ENCODE results near the gene COL26A1. TPM values are rescaled to one million over a fixed set of nuclear protein-coding genes. Genes with fewer than 3 reads are reported as not detected.
A peak's percentile ranks its signal among the peaks of the same experiment; 100 is the strongest.
"Not testable (repeated sequence)": the region's sequence is repeated elsewhere in the genome, so short reads cannot be mapped to it uniquely, and the experiment has no call there.

Gene COL26A1
- total RNA-seq, 3 donors from 2014 or later, result not detected

DNA sequence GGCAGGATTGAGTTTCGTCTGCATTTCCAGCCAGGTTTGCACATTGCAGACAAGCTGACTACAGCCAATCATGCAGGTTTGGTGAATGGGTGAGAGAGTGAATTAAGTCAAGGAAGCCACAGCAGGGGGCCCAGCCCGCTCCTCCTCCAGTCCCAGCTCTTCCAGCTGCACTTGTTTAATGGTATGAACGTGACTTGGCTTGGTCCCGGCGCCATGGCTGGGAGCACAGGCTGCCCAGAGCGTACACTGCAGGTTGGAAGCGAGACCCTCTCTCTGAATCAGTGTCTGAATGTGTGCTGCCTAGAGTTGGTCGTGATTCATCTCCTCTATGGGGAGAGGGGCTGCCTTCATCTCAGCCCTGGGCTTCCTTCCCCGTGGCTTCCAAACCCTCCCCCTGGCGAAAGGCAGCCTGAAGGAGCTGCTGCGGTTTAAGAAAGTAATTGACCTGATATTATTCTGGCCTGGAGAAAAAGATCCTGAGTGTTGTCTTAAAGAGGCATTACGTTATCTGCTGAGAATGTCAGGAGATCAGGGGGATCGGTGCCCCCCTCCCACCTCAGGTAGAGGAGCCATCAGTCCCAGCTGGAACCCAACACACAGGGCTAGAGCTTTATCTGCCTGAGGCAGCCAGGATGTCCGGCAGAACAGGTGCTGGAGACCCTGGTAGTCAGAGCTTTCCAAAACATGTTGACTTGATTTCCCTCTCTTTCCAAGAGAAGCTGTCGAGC is 132.1 kb downstream of the COL26A1 start:
- Histone ChIP-seq H3K4me3 (no peak overlapping the region), H3K36me3 (ENCODE audit: low read depth) (no peaks in the 10 kb centered on the region), H3K9me3 (no peaks in the 10 kb centered on the region), H3K4me1 (ENCODE audit: low read depth) (no peaks in the 10 kb centered on the region)
- no peak for TF ChIP-seq CTCF (IDR thresholded peaks at IDR 0.05)
- ATAC-seq, result no peak
- intact Hi-C loops (cut with DNase I, micrococcal nuclease), result no loop called here
- no peak for DNase-seq

- ATAC-seq (no peak), DNase-seq (no peak)
- no peak for TF ChIP-seq CTCF (IDR thresholded peaks at IDR 0.05)
- H3K36me3 ChIP-seq (ENCODE audit: low read depth), result no peaks in the 10 kb centered on the region
- intact Hi-C loops (cut with DNase I, micrococcal nuclease), result no loop called here
- H3K4me3 ChIP-seq, result no peak overlapping the region
- H3K4me1 ChIP-seq (ENCODE audit: low read depth), result no peaks in the 10 kb centered on the region
- H3K9me3 ChIP-seq, result no peaks in the 10 kb centered on the region
These were observed 133.3 kb downstream of the COL26A1 start for GRCh38 chr7:101496017-101496416.

DNA sequence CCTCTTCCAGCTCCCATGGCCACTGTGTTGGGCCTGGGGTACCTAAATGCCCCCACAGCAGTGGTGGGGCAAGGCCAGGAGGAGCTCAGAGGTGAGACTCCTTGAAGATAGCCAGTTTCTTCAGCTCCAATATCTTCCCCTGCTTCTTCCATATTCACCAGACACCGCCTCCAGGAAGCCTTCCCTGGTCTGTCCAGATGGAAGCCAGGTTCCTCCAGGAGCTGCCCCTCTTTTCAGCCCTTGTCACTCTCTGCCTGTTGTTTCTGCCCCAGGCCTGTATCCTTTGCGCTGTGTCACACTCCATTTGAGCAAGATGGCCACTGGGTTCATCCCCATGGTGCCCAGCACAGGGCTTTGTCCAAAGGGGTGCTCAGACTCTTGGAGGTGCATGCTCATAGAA is 138.7 kb downstream of the COL26A1 start:
- ATAC-seq (no peak), DNase-seq (peak in 1 of 3 donors; percentile 7)
- H3K4me3 ChIP-seq, result no peak overlapping the region
- TF ChIP-seq CTCF (IDR thresholded peaks at IDR 0.05), result no peak
- H3K36me3 ChIP-seq (ENCODE audit: low read depth), result no peaks in the 10 kb centered on the region
- no peaks in the 10 kb centered on the region for H3K9me3 ChIP-seq
- H3K4me1 ChIP-seq (ENCODE audit: low read depth), result no peaks in the 10 kb centered on the region
- intact Hi-C loops (cut with DNase I, micrococcal nuclease), result no loop called here

- Histone ChIP-seq H3K4me3 (no peak overlapping the region), H3K9me3 (no peaks in the 10 kb centered on the region), H3K4me1 (ENCODE audit: low read depth) (no peaks in the 10 kb centered on the region), H3K36me3 (ENCODE audit: low read depth) (no peaks in the 10 kb centered on the region)
- no peak for ATAC-seq
- TF ChIP-seq CTCF (IDR thresholded peaks at IDR 0.05), result no peak
- intact Hi-C loops (cut with DNase I, micrococcal nuclease), result no loop called here
- peak in 1 of 3 donors; percentile 22 for DNase-seq
These were observed 139.9 kb downstream of the COL26A1 start for GRCh38 chr7:101502466-101503098.

- H3K4me1 ChIP-seq (ENCODE audit: low read depth); intact Hi-C loops (cut with DNase I, micrococcal nuclease); ATAC-seq; H3K9me3 ChIP-seq; DNase-seq; H3K4me3 ChIP-seq; H3K36me3 ChIP-seq (ENCODE audit: low read depth): not testable (repeated sequence)
These were observed 142.8 kb downstream of the COL26A1 start for GRCh38 chr7:101505510-101505909.

DNA sequence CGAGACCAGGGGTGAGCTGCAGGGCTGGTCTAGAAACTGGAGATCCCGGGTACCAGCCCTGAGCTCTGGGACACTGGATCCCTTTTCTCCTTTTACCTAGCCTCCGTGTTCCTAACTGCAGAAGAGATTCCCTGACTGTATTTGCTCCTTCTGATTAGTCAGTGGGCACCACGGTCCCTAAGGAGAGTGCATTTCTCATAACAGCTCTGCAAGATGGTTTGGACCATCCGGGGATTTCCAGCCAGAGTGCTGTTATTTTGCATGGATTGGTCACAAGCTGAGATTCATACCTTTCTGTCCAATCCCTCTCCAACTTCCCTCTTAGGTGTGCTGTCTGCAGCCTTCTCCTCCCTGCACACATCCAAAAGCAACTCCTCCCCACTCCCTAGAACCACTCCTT is 143.9 kb downstream of the COL26A1 start:
- Histone ChIP-seq H3K4me1 (ENCODE audit: low read depth) (no peaks in the 10 kb centered on the region), H3K36me3 (ENCODE audit: low read depth) (no peaks in the 10 kb centered on the region), H3K4me3 (no peak overlapping the region), H3K9me3 (no peaks in the 10 kb centered on the region)
- ATAC-seq (no peak), DNase-seq (no peak)
- intact Hi-C loops (cut with DNase I, micrococcal nuclease), result no loop called here
- no peak for TF ChIP-seq CTCF (IDR thresholded peaks at IDR 0.05)
